Stimulated activated CD4-positive, alpha-beta T cell treated with anti-CD3 and anti-CD28 coated beads, Interleukin-4, amount 100 ng/mL, for 48 hours (primary cell): ENCODE results near the gene ZNF787.

Source experiments
- DNase-seq, 2 donors: peaks; one replicate each; pipeline ENCODE4 v3.0.0-alpha.2; 2020; ENCODE audit warnings: low read depth in 2 of 2

ZNF787 gene

GRCh38 chr19:56087647-56088496, 33.2 kb downstream of the ZNF787 start:
- no peak for DNase-seq

- DNase-seq: no peak
These were observed 34.2 kb downstream of the ZNF787 start for GRCh38 chr19:56086671-56087430.

- no peak for DNase-seq
These were observed 35.4 kb downstream of the ZNF787 start for GRCh38 chr19:56085571-56086275.

GRCh38 chr19:56084835-56085536, 36.1 kb downstream of the ZNF787 start:
- no peak for DNase-seq

- DNase-seq: no peak
These were observed 37.4 kb downstream of the ZNF787 start for GRCh38 chr19:56083668-56084067.

- DNase-seq: peak; percentile 66 to 77
These were observed 40.3 kb downstream of the ZNF787 start for GRCh38 chr19:56080669-56081401.

- DNase-seq: no peak
These were observed 41.5 kb downstream of the ZNF787 start for GRCh38 chr19:56079609-56080008.

GRCh38 chr19:56076498-56076897, 44.6 kb downstream of the ZNF787 start:
- peak in 1 of 2 donors; percentile 27 for DNase-seq

GRCh38 chr19:56071151-56071550, 49.9 kb downstream of the ZNF787 start:
- DNase-seq: no peak

- no peak for DNase-seq
These were observed 51.5 kb downstream of the ZNF787 start for GRCh38 chr19:56069642-56070041.

GRCh38 chr19:56066152-56067023, 54.7 kb downstream of the ZNF787 start:
- DNase-seq: peak; percentile 37 to 51

GRCh38 chr19:56053596-56053995, 67.5 kb downstream of the ZNF787 start:
- no peak for DNase-seq
